Nephron (organoid): Measurements from ENCODE around the gene HCN3.
A peak's percentile ranks its signal among the peaks of the same experiment; 100 is the strongest.

ENCODE experiments used
- H3K27ac Mint-ChIP-seq, 3 experiments: 2 replicates each; pipeline ENCODE4 v1.8.0; 2020; ENCODE audit warnings: mixed read lengths in 3 of 3, mild to moderate bottlenecking in 2 of 3, moderate library complexity in 1 of 3
- H3K27me3 Mint-ChIP-seq: 2 replicates; pipeline ENCODE4 v1.8.0; 2021; ENCODE audit warnings: low read depth, mild to moderate bottlenecking, moderate library complexity, mixed read lengths
- H3K36me3 Mint-ChIP-seq: 2 replicates; pipeline ENCODE4 v1.8.0; 2020; ENCODE audit warnings: low read depth, mixed read lengths
- H3K4me1 Mint-ChIP-seq: 2 replicates; pipeline ENCODE4 v1.8.0; 2020; ENCODE audit warnings: mixed read lengths
- H3K4me3 Mint-ChIP-seq, 3 experiments: 2 replicates each; pipeline ENCODE4 v1.8.0; 2020; ENCODE audit warnings: mild to moderate bottlenecking in 3 of 3, mixed read lengths in 3 of 3, moderate library complexity in 2 of 3
- H3K9me3 Mint-ChIP-seq: 2 replicates; pipeline ENCODE4 v1.8.0; 2020; ENCODE audit warnings: mixed read lengths
- CTCF ChIP-seq, 3 experiments: fragments of 200-600 bp; sonication (generic); IDR thresholded peaks; one replicate each; pipeline ENCODE4 v1.5.0; 2021; ENCODE audit warnings: antibody characterized with exemption in 3 of 3; ENCODE audit not compliant: unreplicated experiment in 3 of 3

Gene HCN3

GRCh38 chr1:155322953-155323728 lies 45.9 kb downstream of the HCN3 start:
- peak overlapping the region; percentile 56 to 96 (median 93) for H3K27ac Mint-ChIP-seq
- no peaks in the 10 kb centered on the region for H3K27me3 Mint-ChIP-seq
- H3K36me3 Mint-ChIP-seq, result peaks cover 12% of the 10 kb centered on the region
- peak overlapping the region; percentile 84 to 94 (median 94) for H3K4me3 Mint-ChIP-seq
- H3K9me3 Mint-ChIP-seq, result no peaks in the 10 kb centered on the region
- TF ChIP-seq CTCF (IDR thresholded peaks at IDR 0.05; ENCODE audit: unreplicated experiment in 3 of 3), result peak; percentile 96 to 99 (median 96)
- peaks cover 35% of the 10 kb centered on the region for H3K4me1 Mint-ChIP-seq

DNA sequence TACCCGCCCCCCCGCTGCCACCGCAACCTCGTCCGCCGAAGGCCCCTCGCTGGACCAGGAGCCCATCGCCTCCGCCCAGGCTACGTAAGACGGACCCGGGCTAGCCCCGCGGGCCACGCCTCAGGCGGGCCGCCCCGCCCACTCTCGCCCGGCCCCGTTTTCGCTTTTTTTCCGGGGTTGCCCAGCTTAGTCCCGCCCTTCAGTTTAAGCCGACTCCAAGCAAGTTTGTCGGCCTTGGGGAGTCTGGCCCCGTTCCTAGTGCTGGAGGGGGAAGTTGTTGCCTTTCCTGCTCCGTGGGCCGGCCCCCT lies 46.4 kb downstream of the HCN3 start:
- TF ChIP-seq CTCF (IDR thresholded peaks at IDR 0.05; ENCODE audit: unreplicated experiment in 3 of 3), result no peak
- H3K27me3 Mint-ChIP-seq, result no peaks in the 10 kb centered on the region
- H3K9me3 Mint-ChIP-seq, result no peaks in the 10 kb centered on the region
- peak overlapping the region; percentile 59 to 96 (median 89) for H3K27ac Mint-ChIP-seq
- peaks cover 15% of the 10 kb centered on the region for H3K36me3 Mint-ChIP-seq
- peaks cover 35% of the 10 kb centered on the region for H3K4me1 Mint-ChIP-seq
- H3K4me3 Mint-ChIP-seq, result peak overlapping the region; percentile 84 to 94 (median 94)

DNA sequence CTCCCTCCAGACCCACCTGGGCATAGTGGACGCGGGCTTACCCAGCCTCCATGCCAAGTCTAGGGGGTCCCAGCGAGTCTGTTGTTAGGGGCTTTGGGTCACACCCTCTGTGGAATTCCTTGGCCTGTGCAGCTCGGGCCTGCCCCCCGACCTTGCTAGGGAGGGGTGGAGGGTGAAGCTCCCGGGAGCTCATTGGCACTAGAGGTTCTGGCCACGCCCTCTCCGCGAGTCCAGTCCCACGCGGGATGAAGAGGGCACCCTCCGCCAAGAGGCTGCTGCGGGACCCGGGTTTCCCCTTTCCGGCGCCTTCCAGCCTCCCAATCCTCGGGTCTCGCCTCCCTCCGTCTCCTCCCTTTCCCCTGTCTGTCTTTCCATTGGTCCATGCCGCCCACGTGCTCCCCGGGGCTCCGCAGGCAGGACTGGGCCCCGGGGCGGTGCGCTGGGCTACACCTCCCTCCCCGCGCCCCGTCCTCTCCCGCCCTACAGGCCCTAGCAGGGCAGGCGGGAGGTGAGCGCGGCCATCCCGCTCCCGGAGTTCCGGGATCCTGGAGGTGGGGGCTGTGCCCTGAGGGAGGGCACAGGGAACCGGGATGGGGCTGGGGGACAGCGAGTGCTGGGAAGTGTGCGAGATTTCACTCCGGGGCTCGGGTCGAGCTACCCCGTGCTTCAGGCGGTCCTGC lies 46.9 kb downstream of the HCN3 start:
- Mint-ChIP-seq H3K4me3 (peak overlapping the region; percentile 84 to 94 (median 94)), H3K9me3 (no peaks in the 10 kb centered on the region), H3K4me1 (peaks cover 31% of the 10 kb centered on the region), H3K36me3 (peaks cover 10% of the 10 kb centered on the region), H3K27ac (peak overlapping the region; percentile 59 to 96 (median 89)), H3K27me3 (no peaks in the 10 kb centered on the region)
- no peak for TF ChIP-seq CTCF (IDR thresholded peaks at IDR 0.05; ENCODE audit: unreplicated experiment in 3 of 3)

DNA sequence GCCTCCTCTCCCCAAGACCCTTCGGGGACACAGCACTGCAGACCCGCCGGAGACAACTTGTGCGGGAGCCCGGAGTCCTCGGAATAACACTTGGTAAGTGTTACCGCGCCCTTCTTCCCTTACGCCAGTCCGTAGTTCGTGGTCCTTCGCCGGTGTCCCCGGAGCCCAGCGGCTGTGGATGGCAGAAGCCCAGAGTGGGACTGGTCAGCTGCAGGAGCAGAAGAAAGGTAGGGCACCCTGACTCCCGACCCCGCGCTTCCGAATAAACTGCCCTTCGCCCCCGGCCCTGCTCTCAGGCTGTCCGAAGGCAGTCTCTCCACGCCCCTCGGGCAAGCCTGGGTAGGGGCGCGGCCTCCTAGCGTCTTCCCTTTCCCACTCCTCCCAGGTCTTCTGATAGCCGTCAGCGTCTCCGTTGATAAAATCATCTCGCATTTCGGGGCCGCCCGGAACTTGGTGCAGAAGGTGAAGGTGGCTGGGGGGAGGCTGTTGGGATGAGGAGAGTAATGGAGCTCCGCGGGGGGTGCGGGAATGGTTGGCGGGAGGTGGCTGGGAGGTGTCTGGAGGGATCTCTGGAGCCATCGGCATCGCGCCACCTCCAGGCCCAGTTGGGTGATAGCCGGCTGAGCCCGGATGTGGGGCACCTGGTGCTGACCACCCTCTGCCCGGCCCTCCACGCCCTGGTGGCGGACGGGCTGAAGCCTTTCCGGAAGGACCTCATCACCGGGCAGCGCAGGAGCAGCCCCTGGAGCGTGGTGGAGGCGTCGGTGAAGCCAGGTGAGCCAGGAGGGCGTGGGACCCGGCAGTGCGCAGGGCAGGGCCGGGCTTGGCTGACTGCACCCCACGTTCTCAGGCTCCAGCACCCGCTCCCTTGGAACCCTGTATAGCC lies 47.7 kb downstream of the HCN3 start:
- peak; percentile 41 to 57 (median 42) for TF ChIP-seq CTCF (IDR thresholded peaks at IDR 0.05; ENCODE audit: unreplicated experiment in 3 of 3)
- peaks cover 27% of the 10 kb centered on the region for H3K4me1 Mint-ChIP-seq
- H3K4me3 Mint-ChIP-seq, result peak overlapping the region; percentile 84 to 94 (median 94)
- H3K27me3 Mint-ChIP-seq, result no peaks in the 10 kb centered on the region
- H3K36me3 Mint-ChIP-seq, result peaks cover 11% of the 10 kb centered on the region
- no peaks in the 10 kb centered on the region for H3K9me3 Mint-ChIP-seq
- peak overlapping the region in 2 of 3 experiments; percentile 78 to 90 for H3K27ac Mint-ChIP-seq

GRCh38 chr1:155325603-155325893 lies 48.3 kb downstream of the HCN3 start:
- no peak for TF ChIP-seq CTCF (IDR thresholded peaks at IDR 0.05; ENCODE audit: unreplicated experiment in 3 of 3)
- Mint-ChIP-seq H3K36me3 (peaks cover 17% of the 10 kb centered on the region), H3K4me3 (peak overlapping the region; percentile 84 to 94 (median 94)), H3K27ac (peak overlapping the region in 2 of 3 experiments; percentile 6 to 45), H3K4me1 (peaks cover 21% of the 10 kb centered on the region), H3K27me3 (no peaks in the 10 kb centered on the region), H3K9me3 (no peaks in the 10 kb centered on the region)
